GM19395 (cell line): ENCODE data around the gene FMNL2.
A peak's percentile ranks its signal among the peaks of the same experiment; 100 is the strongest.

Experiments used
- ATAC-seq: cut with Tn5 transposase; IDR thresholded peaks from one replicate; pipeline ENCODE4 v1.9.1; 2021; ENCODE audit warnings: mild to moderate bottlenecking, moderate library complexity; ENCODE audit not compliant: unreplicated experiment

FMNL2 gene

DNA sequence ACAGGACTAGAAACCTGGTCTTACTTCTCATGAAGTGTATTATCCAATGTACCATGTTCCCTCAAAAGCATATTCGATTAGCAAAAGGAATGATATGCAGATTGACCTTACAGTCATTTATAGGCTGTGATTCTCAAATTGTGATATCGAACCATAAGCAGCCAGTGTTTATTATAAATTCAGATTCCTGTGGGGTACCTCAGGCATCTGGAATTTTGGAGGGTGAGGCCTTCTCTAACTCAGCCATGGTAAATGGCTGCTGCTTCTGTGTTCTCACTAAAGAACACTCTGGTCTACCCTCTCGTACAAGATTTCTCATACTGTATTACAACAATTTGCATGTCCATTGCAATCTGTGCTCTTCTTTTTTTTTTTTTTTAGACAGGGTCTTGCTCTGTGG lies 297.8 kb downstream of the FMNL2 start:
- ATAC-seq, result no peak

DNA sequence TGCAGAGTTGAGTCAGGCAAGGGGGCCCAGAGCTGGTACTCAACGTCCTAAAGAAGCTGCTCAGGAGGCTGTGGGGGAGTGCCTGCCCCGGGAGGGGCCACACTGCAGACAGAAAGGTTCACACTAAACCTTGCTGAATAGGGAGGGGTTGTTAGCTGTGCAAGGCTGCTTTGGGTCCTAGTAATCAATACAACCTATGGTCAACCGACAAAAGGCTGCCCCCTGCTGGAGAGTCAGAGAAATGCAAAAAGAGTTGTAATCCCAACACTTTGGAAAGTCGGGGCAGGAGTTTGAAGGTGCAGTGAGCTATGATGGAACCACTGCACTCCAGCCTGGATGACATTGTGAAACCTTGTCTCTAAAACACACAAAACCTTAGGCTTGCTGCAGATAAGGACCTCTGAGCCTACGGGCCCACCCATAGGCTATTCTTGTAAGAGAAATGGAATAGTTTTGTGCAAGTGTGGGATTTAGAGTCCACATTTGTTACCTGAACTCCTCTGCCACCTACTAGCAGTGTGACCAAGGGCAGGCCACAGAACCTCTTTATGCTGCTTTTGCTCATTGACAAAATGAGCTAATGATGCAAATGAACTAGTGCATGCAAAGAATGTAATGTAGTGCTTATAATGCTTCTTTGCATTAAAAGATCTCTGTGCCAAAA lies 300.8 kb downstream of the FMNL2 start:
- peak; percentile 75 for ATAC-seq

DNA sequence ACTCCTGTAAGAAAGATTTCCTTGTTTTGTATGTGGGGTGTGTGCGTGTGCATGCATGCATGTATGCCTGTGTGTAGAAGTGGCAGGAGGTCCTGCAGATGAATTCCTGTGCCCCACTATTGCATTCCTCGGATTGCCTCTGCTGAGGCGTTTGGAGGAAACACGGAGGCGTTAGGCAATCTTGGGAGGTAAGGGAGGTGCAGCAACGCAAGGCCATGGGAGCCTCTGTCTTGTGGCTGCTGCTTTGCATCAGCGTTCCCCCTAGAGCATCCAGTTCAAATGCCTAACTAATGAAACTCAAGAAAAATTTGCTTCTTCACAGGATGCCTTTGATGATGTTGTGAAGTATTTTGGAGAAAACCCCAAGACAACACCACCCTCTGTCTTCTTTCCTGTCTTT lies 302.3 kb downstream of the FMNL2 start:
- ATAC-seq, result no peak

DNA sequence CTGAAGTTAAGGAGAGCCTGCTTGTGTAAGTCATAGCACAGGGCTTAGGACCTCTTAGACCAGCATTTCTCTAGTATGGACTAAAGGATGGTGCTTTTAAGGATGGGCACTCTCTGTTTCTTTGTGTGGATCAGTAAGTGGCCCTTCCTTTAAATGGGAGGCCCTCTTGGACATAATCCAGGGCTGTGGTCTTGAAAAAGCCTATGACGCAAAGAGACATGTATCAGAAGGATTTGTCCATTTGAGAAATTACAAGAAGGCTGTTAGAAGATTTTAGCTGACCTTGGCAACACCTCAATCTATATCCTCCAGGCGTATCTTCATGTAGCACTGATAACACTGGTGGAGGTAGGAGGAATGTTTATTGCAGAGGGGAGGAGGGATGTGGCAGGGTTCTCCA lies 303.1 kb downstream of the FMNL2 start:
- no peak for ATAC-seq

DNA sequence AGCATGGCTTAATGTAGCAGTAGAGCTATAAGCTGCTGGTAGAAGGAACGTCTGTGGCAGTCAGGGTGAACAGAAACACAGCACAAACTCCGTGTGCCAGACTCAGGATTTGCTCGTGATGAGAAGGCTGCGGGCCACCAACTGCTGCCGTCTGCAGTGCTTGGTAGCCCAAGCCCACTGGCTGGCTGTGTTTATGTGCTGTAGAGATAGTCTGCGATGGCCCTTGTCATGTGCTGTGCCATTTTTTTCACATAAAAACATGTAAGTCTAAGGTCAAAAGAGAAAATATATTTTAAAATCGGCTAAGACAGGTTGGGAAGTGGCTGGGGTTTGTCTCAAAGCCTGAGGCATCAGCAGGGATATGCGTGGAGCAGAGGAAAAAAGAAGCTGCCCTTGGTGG lies 303.6 kb downstream of the FMNL2 start:
- ATAC-seq, result no peak

DNA sequence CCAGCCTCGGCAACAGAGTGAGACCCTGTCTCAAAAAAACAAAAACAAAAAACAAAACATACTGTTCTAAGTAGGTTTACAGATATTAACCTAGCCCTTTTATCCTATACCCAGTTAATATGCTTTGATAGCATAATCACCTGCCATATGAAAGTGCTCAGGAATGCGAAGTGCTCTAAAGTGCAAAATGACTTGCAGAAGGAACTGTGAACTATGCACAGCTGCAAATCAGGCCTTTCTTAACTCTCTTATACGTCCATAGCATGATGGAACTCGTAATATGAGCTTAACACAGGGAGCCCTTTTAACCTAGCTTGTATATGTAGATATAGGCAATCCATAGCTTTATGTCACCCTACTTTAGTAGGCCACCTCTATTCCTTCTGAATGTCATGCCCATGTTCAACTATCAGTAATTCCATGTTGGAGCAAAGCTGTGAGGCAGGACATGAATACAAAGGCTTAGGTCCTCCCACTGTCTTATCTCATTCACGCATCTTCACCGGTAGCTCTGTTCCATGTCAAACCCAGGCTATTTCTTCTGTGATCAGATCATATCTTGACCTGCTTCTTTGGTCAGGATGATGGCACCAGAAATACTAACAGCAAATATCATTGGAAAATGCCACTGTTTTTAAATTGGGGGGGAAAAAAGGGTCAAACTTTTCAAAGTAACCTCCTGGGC lies 309.4 kb downstream of the FMNL2 start:
- ATAC-seq, result no peak

DNA sequence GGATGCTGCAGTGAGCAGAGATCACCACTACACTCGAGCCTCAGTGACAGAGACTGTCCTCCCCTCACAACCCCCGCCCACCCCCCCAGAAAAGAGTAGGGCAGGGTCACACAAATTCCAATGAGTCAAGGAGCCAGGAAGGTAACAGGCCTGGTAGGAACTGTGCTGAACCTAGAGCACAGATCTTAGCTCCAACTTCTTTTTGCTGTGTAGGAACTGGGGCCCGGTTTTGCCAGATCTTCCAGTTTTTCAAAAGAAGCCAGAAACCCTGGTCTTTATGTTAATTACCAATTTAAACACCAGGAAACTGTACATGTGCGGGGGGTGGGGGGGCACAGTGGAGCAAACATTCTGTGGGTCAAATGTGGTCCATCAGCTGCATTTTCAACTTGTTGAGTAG lies 311.3 kb downstream of the FMNL2 start:
- no peak for ATAC-seq

DNA sequence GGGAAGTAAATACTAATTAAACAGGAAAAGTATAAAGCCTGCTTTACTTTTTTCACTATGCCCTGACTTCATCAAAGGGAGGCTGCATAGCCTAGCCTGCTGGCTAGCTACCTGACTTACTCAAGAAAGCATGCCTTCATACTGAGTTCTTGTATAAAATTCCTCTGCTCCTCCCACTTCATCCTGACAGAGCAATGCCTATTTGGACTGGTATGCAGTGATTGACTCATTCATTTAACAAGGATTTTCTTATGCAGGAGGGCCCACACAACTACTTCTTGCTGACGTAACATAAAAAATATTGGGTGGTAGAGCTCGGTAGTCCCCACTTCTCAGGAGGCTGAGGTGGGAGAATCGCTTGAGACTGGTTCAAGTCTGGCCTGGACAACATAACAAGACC lies 311.8 kb downstream of the FMNL2 start:
- ATAC-seq, result no peak

DNA sequence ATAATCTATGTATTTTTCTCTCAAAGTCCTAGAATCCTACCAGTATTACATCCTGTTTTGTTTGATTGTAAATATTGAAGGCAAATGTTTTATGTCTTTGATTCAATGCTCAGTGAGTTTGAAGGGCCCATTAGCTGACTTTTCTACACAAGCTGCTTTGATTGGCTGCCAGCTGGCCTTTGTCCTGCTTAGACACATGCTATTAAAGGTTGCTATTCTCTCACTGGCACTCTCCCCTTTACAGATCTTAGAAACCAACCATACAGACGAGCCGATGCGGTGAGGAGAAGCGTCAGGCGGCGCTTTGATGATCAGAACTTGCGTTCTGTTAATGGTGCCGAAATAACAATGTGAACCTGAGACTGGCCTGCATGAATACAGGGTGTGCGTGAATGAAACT lies 312.6 kb downstream of the FMNL2 start:
- ATAC-seq, result no peak

DNA sequence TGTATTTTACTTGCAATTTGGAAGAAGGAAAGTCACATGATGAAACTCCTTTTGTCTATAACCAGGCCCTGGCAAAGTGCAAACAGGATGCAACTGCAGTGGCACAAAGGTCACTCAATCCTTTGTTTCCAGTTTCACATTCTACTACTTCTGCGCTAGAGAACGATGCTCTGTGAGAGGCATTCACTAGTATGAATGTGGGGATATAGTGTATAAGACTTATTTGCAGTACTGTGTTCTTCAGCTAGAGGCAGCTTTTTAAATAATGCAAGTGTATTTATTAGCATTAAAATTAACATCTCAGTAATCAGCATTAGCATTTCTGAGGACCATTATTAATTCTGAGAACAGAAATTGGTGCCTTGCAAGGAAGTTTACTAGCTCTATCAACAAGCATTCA lies 313.4 kb downstream of the FMNL2 start:
- ATAC-seq, result no peak

DNA sequence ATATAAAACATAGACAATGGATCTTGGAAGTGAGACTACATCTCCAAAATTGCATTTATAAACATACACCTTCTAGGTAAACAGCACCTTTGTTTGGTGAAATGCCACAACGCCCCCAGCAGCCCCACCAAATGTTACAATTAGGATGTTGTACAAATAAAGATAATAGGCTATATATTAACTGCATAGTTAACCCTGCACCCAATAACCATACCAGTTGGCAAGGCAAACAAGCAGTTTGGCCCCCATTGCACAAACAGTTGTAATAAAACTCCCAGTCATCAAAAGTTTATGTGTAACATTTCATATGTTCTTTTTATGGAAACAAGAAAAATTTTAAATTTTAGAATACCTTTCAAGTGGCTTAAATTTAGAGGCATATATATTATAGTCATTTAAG lies 315.0 kb downstream of the FMNL2 start:
- ATAC-seq, result no peak

DNA sequence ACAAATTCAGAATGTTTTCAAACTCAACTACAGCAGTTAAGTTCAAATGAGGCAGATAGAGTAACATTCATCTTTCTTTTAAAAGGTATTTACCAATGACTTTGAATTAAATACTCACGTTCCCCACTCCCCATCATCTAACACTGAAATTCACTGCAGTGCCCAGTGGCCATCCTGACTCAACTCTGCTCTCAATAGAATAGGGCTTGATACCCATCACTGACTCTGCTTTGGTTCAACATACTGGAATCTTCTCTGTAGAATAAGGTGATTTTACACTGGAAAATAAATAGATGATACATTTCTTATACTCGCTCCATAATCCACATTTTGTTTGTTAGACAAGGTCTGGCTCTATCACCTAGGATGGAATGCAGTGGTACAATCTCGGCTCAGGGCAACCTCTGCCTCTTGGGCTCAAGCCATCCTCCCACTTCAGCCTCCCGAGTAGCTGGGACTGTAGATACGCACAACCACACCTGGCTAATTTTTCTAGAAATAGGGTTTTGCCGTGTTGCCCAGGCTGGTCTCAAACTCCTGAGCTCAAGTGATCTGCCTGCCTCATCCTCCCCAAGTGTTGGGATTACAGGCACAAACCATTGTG lies 315.9 kb downstream of the FMNL2 start:
- ATAC-seq, result no peak

DNA sequence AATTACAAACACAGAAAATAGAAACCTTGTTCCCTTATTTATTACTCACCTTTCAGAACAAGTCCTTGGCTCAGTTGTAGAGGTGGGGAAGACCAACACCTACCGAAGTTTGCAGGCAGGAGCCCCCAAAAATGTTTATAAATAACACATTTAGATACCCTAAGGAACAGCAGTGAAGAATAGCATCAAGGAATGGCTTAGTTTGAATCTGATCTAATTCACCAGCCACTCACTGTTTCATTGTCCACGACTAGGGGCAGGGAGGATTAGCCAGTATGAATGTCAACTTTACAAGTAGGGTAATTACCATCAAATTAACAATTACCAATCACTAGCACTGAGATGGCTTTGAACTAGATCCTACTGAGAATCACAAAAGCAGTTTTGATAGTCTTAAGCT lies 316.9 kb downstream of the FMNL2 start:
- ATAC-seq, result no peak

DNA sequence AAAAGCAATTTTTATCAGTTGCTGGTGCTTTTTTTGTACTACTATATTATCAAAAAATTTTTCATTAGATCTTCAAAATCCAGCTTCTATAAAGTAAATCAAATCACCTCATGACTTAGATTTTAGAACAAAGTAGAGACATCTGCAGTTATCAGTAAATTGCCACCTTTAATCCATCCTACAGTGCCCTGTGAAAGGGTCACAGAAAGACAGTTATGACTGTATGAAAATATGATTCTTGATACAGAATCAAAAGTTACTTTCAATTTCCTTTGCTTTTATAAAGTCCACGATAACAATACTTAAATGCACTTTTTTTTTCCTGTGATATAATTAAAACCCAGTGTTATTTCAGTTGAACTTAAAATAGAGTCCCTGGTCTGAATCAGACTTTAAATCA lies 320.9 kb downstream of the FMNL2 start:
- ATAC-seq, result peak; percentile 56

DNA sequence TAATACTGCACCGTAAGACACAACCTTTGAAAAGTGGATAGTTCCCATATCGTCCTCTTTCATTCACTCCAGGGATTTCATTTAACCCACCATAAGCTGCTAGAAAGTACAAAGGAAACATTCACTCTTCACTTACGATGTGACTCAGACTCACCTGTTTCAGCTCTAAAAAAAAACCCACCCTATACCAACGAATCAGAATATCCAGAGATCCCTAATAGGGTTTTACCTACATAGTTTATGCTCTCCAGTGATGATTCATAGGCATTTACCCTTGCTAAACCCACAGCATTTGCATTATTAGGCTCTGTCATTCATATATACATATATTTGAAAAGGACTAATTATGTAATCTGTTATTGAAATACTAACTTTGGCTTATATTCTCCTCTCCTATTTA lies 322.1 kb downstream of the FMNL2 start:
- ATAC-seq, result peak; percentile 58

DNA sequence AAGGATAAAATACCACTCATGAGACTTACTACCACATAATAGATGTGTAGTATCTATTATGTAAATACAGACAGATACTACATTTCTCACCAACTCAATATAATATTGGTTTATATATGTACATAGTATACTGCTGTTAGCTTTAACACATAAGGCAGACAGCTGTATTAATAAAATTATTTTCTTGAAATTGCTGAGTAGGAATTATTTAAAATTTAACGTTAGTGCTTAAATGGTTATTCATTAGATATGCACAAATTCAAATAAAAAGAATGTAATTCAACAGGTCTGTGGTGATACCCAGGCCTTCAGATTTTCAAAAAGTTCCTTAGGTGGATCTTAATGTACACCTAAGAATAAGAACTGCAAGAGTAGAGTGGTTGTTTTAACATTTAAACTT lies 323.2 kb downstream of the FMNL2 start:
- no peak for ATAC-seq

DNA sequence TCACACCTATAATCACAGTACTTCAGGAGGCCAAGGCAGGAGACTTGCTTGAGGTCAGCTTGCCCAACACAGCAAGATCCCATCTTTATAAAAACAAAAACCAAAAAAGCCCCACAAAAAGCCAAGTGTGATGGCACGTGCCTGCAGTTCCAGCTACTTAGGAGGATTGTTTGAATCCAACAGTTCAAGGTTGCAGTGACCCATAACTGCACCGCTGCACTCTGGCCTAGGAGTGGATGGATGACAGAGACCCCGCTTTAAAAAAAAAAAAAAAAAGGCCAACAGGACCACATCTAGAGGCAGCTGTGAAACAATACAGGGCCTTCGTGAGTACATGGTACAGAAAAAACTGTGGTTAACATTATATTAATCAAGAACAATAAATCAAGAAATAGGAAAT lies 326.1 kb downstream of the FMNL2 start:
- ATAC-seq, result no peak

DNA sequence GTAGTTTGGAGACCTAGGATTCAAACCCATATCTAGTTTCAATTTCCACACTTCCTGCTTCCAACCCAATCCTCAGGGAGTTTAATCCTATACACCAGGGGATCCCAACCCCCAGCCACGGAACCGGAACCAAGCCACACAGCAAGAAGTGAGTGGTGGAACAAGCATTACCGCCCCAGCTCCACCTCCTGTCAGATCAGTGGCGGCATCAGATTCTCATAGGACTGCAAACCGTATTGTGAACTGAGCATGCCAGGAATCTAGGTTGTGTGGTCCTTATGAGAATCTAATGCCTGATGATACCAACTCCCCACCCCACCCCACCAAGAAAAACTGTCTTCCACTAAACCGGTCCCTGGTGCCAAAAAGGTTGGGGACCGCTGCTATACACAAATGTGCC lies 329.8 kb downstream of the FMNL2 start:
- ATAC-seq, result no peak

DNA sequence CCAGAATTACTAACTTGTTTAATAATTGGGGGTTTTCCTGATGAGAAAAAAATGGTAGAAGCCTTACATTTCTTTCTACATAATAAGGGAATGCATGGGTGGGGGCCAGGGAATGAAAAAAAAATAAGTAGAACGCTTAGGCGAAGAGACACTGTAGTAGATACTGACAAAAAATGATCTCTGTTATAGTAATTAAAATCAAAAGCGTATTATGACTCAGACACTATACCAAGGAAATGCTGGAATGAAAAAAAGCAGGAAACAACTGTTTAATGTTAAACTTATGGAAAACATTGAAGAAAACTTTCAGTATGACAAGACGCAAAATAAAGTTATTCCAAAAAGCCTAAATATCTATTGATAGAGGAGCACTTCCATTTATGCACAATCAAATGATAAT lies 339.4 kb downstream of the FMNL2 start:
- ATAC-seq, result no peak

DNA sequence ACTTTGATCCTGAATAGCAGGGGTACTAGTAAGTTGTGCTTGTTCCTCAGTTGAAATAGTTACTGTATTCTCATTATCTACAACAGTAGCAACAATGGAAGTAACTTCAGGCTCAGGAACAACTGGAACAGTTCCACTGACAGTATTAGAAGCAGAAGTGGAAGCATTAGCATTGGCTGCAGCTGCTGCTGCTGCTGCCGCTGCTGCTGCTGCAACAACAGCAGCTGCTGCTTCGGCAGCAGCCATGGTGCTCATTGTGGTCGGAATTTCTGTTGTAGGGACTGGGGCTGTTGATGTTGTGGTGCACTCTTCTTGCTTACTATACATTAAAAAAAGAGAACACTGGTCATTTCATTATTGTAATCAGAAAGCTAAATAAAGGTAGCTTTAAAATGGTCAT lies 341.5 kb downstream of the FMNL2 start:
- no peak for ATAC-seq

DNA sequence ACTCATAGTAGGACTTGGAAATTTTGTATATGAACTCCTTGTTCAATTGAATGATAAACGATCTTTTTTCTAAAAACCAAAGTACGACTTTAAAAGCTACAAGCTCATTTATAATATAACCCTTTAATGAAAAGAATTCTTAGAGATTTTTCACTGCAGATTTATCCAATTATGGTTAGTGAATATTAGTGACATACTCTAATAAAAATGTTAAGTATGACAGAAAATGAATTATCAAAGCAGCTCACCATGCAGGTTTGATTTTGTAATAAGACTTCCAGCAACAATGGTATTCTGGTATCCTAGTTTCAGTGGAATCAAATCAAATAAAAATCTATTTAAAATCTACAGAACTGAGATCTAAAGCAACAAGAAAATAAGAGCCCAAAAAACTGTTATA lies 343.8 kb downstream of the FMNL2 start:
- no peak for ATAC-seq

DNA sequence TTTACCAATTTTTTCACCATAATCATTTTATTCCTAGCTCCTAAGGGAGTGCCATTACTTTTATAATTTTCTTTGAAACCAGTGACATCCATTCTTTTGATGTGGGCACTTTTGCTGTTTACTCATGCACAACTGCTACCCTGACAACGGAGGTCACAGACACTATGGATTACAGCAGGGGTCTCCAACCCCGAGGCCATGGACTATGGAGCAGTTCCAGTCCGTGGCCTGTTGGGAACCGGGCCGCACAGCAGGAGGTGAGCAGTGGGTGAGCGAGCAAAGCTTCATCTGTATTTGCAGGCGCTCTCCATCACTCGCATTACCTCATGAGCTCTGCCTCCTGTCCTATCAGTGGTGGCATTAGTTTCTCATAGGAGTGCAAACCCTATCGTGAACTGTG lies 347.7 kb downstream of the FMNL2 start:
- no peak for ATAC-seq

DNA sequence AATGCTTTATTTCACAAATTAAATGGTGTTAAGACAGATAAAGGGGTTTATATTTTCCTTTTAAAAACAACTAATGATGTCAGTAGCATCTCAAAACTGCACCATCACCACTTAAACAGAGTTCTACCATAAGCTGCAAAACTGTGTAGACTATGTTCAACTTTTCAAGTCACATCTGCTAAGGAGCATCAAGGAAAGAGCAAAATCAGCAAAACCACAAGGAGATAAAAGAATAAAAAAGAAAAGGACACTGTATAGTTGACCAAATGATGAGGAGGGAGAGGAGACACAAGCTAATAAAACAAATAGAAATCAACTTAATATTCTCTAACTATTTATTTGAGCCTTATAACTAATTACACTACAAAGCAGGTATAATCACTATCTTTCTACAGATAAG lies 348.4 kb downstream of the FMNL2 start:
- ATAC-seq, result no peak
